ENCODE measurements around the gene ZMIZ1.

GRCh38 chr10:79241990-79242619 is 173.3 kb downstream of the ZMIZ1 start:
- peak in 2 of 3 donors; percentile 40 to 56 for TF ChIP-seq POLR2A (IDR thresholded peaks at IDR 0.05)
- TF ChIP-seq, protein P1, sequence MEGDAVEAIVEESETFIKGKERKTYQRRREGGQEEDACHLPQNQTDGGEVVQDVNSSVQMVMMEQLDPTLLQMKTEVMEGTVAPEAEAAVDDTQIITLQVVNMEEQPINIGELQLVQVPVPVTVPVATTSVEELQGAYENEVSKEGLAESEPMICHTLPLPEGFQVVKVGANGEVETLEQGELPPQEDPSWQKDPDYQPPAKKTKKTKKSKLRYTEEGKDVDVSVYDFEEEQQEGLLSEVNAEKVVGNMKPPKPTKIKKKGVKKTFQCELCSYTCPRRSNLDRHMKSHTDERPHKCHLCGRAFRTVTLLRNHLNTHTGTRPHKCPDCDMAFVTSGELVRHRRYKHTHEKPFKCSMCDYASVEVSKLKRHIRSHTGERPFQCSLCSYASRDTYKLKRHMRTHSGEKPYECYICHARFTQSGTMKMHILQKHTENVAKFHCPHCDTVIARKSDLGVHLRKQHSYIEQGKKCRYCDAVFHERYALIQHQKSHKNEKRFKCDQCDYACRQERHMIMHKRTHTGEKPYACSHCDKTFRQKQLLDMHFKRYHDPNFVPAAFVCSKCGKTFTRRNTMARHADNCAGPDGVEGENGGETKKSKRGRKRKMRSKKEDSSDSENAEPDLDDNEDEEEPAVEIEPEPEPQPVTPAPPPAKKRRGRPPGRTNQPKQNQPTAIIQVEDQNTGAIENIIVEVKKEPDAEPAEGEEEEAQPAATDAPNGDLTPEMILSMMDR (IDR thresholded peaks at IDR 0.05), result no peak

Data from body of pancreas (tissue), 4 donors.